Ascending aorta (tissue), 2 donors: Measurements from ENCODE around the gene HDAC2. TPM values are rescaled to one million over a fixed set of nuclear protein-coding genes. Genes with fewer than 3 reads are reported as not detected.

Source experiments
- DNase-seq, 2 donors: peaks; one replicate each; pipeline ENCODE4 v3.0.0-alpha.2; 2019; ENCODE audit warnings: low spot score in 2 of 2
- H3K27ac ChIP-seq, 2 donors: fragments of 200-600 bp; sonication (generic); one replicate each; pipeline ENCODE4 v1.5.1; 2016 to 2017; ENCODE audit warnings: mild to moderate bottlenecking in 1 of 2
- H3K27me3 ChIP-seq: fragments of 200-600 bp; sonication (generic); one replicate; pipeline ENCODE4 v1.5.1; 2017
- H3K36me3 ChIP-seq, 2 donors: fragments of 200-600 bp; sonication (generic); one replicate each; pipeline ENCODE4 v1.5.1; 2016
- H3K4me1 ChIP-seq, 2 donors: fragments of 200-600 bp; sonication (generic); one replicate each; pipeline ENCODE4 v1.5.1; 2016 to 2017; ENCODE audit warnings: mild to moderate bottlenecking in 1 of 2
- H3K4me3 ChIP-seq, 2 donors: fragments of 200-600 bp; sonication (generic); one replicate each; pipeline ENCODE4 v1.5.1; 2016 to 2017; ENCODE audit warnings: mild to moderate bottlenecking in 1 of 2
- H3K9me3 ChIP-seq, 2 donors: fragments of 200-600 bp; sonication (generic); one replicate each; pipeline ENCODE4 v1.5.1; 2016
- intact Hi-C: fragments of 100-400 bp; cut with DNase I; formaldehyde crosslinking; loops from one replicate; pipeline ENCODE4 v1.15.1; 2023
- total RNA-seq: library from RNA; depleted of rRNA; stranded (reverse); fragments of >200 nt; gene quantifications from one replicate; pipeline ENCODE4 v1.1.0, GENCODE V29; 2016
- TF ChIP-seq, protein P1 (sequence below), 3 experiments: fragments of 200-600 bp in 2 of 3; fragments of 450-650 bp in 1 of 3; sonication (generic) in 2 of 3; IDR thresholded peaks; one replicate each; pipeline ENCODE4 v1.5.1; 2016 to 2019; ENCODE audit warnings: antibody characterized with exemption in 3 of 3, mild to moderate bottlenecking in 1 of 3, moderate library complexity in 1 of 3

Gene HDAC2
- total RNA-seq, 1 donor from 2014 or later: 19.1 TPM

DNA sequence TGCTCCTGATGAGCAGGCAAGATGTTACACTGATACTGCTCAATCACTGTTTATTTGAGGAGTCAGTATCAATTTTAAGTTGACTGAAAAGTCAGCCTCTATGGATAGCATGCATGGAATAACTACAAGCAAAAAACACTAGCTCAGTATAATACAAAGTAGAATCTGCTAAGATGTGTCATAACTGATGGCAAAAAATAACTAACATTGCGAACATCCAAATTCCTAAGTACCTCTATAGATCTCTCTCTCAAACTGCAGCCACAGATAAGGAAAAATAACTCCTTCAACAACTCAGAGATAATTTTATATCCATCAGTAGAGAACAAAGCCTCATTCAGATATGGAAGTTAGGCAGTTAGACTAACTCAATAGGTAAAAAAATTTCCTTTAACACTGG lies 16.3 kb downstream of the HDAC2 start:
- DNase-seq: no peak
- Histone ChIP-seq H3K4me3 (no peak overlapping the region), H3K4me1 (no peaks in the 10 kb centered on the region), H3K27me3 (no peaks in the 10 kb centered on the region), H3K27ac (no peak overlapping the region), H3K9me3 (no peaks in the 10 kb centered on the region), H3K36me3 (peaks cover 16 to 24% of the 10 kb centered on the region in 2 donors)
- intact Hi-C loops: no loop called here
- TF ChIP-seq, protein P1, sequence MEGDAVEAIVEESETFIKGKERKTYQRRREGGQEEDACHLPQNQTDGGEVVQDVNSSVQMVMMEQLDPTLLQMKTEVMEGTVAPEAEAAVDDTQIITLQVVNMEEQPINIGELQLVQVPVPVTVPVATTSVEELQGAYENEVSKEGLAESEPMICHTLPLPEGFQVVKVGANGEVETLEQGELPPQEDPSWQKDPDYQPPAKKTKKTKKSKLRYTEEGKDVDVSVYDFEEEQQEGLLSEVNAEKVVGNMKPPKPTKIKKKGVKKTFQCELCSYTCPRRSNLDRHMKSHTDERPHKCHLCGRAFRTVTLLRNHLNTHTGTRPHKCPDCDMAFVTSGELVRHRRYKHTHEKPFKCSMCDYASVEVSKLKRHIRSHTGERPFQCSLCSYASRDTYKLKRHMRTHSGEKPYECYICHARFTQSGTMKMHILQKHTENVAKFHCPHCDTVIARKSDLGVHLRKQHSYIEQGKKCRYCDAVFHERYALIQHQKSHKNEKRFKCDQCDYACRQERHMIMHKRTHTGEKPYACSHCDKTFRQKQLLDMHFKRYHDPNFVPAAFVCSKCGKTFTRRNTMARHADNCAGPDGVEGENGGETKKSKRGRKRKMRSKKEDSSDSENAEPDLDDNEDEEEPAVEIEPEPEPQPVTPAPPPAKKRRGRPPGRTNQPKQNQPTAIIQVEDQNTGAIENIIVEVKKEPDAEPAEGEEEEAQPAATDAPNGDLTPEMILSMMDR (IDR thresholded peaks at IDR 0.05): no peak

GRCh38 chr6:113953346-113953745 lies 17.6 kb downstream of the HDAC2 start:
- no peak overlapping the region for H3K27ac ChIP-seq
- DNase-seq: no peak
- H3K4me1 ChIP-seq: no peaks in the 10 kb centered on the region
- intact Hi-C loops: no loop called here
- TF ChIP-seq, protein P1 (IDR thresholded peaks at IDR 0.05): no peak
- no peak overlapping the region for H3K4me3 ChIP-seq
- H3K9me3 ChIP-seq: no peaks in the 10 kb centered on the region
- H3K36me3 ChIP-seq: peaks cover 16 to 24% of the 10 kb centered on the region in 2 donors
- H3K27me3 ChIP-seq: no peaks in the 10 kb centered on the region

- H3K27me3 ChIP-seq: no peaks in the 10 kb centered on the region
- H3K36me3 ChIP-seq: peaks cover 22 to 27% of the 10 kb centered on the region in 2 donors
- TF ChIP-seq, protein P1 (IDR thresholded peaks at IDR 0.05): no peak
- intact Hi-C loops: no loop called here
- no peak for DNase-seq
- H3K9me3 ChIP-seq: no peaks in the 10 kb centered on the region
- H3K27ac ChIP-seq: no peak overlapping the region
- no peaks in the 10 kb centered on the region for H3K4me1 ChIP-seq
- H3K4me3 ChIP-seq: no peak overlapping the region
These were observed 21.4 kb downstream of the HDAC2 start for GRCh38 chr6:113949499-113949898.

DNA sequence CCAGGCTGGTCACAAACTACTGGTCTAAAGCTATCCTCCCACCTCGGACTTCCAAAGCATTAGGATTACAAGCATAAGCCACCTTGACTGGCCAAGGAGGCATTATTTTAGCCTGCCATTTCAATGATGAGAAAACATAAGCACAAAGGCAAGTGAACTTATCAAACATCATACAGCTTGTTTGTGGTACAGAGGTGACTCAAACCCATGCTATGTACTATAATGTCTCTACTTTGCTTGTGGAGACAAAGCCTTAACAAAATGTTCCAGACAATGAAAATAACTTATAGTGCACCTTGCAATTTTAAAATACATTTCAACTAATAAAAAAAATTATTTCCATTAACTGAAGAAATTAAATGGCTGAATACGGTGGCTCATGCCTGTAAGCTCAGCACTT lies 26.2 kb downstream of the HDAC2 start:
- no peaks in the 10 kb centered on the region for H3K9me3 ChIP-seq
- no peaks in the 10 kb centered on the region for H3K4me1 ChIP-seq
- intact Hi-C loops: no loop called here
- no peak overlapping the region for H3K4me3 ChIP-seq
- no peak overlapping the region for H3K27ac ChIP-seq
- H3K36me3 ChIP-seq: peaks cover 27 to 53% of the 10 kb centered on the region in 2 donors
- no peaks in the 10 kb centered on the region for H3K27me3 ChIP-seq
- TF ChIP-seq, protein P1 (IDR thresholded peaks at IDR 0.05): no peak
- DNase-seq: no peak

GRCh38 chr6:113939825-113940224 lies 31.1 kb downstream of the HDAC2 start:
- no peak overlapping the region for H3K4me3 ChIP-seq
- intact Hi-C loops: no loop called here
- no peaks in the 10 kb centered on the region for H3K4me1 ChIP-seq
- peaks cover 29 to 57% of the 10 kb centered on the region in 2 donors for H3K36me3 ChIP-seq
- TF ChIP-seq, protein P1 (IDR thresholded peaks at IDR 0.05): no peak
- H3K27ac ChIP-seq: no peak overlapping the region
- DNase-seq: no peak
- no peaks in the 10 kb centered on the region for H3K9me3 ChIP-seq
- no peaks in the 10 kb centered on the region for H3K27me3 ChIP-seq
